GM12891 (cell line): Measurements from ENCODE around the gene CPNE2.
A peak's percentile ranks its signal among the peaks of the same experiment; 100 is the strongest.
"Not testable (repeated sequence)": the region's sequence is repeated elsewhere in the genome, so short reads cannot be mapped to it uniquely, and the experiment has no call there.

Source experiments
- DNase-seq: peaks from one replicate; pipeline ENCODE4 v3.0.0; 2011; ENCODE audit warnings: low spot score; ENCODE audit not compliant: insufficient read length
- FAIRE-seq: peaks from 2 replicates; lab custom pipeline; 2011; peaks lifted over from hg19 to GRCh38; lab: Jason Lieb, UNC
- PAX5 ChIP-seq: IDR thresholded peaks from 2 replicates; pipeline ENCODE4 v1.6.1; 2011; ENCODE audit warnings: low read length, moderate library complexity, mild to moderate bottlenecking; ENCODE audit not compliant: insufficient read depth, severe bottlenecking
- POLR2A ChIP-seq: IDR thresholded peaks from 2 replicates; pipeline ENCODE4 v1.6.1; 2011; ENCODE audit warnings: low read depth, low read length, control low read depth
- POLR2AphosphoS5 ChIP-seq: IDR thresholded peaks from 2 replicates; pipeline ENCODE4 v1.6.1; 2011; ENCODE audit warnings: low read depth, low read length, control low read depth
- POU2F2 ChIP-seq: IDR thresholded peaks from 2 replicates; pipeline ENCODE4 v1.6.1; 2011; ENCODE audit warnings: low read depth, mild to moderate bottlenecking, control low read depth, low read length, moderate library complexity
- SPI1 ChIP-seq: IDR thresholded peaks from 2 replicates; pipeline ENCODE4 v1.6.1; 2011; ENCODE audit warnings: low read depth, low read length, control low read depth
- TAF1 ChIP-seq: IDR thresholded peaks from 2 replicates; pipeline ENCODE4 v1.6.1; 2011; ENCODE audit warnings: low read depth, low read length, control low read depth

Gene CPNE2

DNA sequence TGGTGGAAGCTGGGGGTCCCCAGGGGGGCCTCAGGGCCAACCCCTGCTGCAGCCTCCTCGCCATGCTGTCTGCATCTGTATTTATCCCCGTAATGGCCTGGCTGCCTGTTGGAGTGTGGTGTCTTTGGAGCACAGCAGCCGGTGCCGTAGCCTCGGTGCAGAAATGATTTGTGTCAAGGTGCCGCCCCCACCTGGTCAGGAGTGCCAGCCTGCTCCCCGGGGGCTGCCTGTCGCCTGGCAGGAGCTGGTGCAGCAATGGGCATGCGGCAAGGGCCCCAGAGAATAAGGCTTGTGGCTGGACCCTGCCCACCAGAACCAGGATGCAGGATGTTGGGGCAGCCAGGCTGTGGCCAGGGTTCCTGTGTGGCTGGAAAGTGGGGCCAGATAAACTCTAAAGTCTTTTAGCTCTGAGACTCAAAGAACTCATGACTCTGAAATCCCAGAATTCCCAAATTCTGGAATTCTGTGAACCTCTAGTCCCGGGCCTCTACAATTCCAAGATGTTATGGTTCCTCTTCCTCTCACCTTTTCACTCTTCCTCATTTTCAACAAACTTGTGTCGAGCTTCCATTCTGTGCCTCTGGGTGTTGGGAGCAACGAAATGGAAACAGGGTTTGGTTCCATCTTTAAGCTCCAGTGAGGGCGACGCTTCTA is 5.9 kb downstream of the CPNE2 start:
- no peak for DNase-seq
- TF ChIP-seq POLR2A, result no peak
- no peak for TF ChIP-seq SPI1
- TF ChIP-seq TAF1, result no peak
- no peak for TF ChIP-seq POU2F2
- no peak for TF ChIP-seq PAX5
- TF ChIP-seq POLR2AphosphoS5, result no peak
- no peak for FAIRE-seq

DNA sequence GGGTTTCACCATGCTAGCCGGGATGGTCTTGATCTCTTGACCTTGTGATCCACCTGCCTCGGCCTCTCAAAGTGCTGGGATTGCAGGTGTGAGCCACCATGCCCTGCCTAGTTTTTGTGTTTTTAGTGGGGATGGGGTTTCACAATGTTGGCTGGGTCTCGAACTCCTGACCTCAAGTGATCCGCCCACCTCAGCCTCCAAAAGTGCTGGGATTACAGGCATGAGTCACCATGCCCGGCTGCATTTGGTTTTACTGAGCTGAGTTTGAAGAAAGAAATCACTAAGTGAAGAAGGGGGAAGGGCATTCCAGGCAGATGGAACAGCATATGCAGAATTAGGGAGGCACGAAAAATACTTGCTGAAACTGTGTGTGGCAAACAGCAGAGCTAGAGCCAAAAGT is 7.6 kb downstream of the CPNE2 start:
- DNase-seq, FAIRE-seq: not testable (repeated sequence)

DNA sequence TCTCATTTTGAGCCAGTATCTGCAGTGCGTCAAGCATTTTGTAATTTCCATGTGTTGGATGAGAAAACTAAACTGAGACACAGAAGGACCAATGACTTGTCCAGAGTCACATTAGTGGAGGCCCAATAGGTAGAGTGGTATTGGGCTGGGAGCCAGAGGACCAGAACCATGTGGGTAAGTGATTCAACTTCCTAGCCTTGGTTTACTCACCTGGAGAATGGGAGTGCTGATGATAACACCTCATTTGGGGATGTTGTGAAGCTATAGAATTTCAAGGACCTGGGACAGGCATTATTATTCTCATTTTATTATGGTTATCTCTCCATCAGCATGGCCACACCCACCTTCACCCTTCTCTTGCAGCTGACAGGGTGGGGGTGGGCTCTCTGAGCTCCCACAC is 8.1 kb downstream of the CPNE2 start:
- no peak for FAIRE-seq
- no peak for TF ChIP-seq POU2F2
- TF ChIP-seq SPI1, result no peak
- TF ChIP-seq POLR2A, result no peak
- no peak for TF ChIP-seq POLR2AphosphoS5
- no peak for TF ChIP-seq PAX5
- no peak for TF ChIP-seq TAF1
- DNase-seq, result no peak

DNA sequence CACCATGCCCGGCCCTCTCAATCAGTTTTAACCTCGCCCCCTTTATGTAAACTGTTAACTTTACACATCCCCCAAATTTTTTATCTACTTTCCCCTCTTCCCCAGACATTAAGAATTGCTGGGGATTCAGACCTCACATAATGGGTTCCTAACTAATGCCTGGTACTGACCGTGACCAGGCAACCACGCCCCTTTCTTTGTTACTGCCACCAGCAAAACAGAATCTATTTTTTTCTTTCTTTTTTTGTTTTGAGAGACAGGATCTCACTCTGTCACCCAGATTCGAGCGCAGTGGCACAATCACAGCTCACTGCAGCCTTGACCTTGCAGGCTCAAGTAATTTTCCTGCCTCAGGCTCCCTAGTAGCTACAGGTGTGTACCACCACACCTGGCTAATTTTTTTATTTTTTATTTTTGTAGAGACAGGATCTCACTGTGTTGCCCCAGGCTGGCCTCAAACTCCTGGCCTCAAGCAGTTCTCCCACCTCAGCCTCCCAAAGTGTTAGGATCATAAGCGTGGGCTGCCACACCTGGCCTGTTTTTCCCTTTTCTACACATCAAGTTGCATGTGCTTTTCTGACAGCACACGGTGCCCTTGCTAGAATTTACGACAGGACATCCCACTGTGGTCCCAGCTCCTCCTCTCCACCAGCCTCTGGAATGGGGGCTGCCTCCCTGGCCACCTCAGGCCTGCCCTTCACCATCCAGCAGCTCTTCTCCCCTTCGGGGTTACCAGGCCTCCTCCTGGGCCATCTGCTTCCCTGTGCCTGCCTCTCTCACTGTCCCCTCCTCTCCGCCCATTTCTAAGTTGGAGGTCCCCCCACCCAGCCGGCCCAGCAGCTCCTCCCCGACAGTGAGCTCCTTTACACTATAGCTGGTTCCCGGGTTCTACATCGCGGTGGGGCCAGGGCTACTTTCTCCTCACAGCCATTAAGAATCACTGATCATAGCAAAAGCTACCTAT is 10.8 kb downstream of the CPNE2 start:
- no peak for FAIRE-seq
- TF ChIP-seq TAF1 (no peak), PAX5 (no peak), SPI1 (no peak), POLR2AphosphoS5 (no peak), POU2F2 (no peak), POLR2A (no peak)
- no peak for DNase-seq

DNA sequence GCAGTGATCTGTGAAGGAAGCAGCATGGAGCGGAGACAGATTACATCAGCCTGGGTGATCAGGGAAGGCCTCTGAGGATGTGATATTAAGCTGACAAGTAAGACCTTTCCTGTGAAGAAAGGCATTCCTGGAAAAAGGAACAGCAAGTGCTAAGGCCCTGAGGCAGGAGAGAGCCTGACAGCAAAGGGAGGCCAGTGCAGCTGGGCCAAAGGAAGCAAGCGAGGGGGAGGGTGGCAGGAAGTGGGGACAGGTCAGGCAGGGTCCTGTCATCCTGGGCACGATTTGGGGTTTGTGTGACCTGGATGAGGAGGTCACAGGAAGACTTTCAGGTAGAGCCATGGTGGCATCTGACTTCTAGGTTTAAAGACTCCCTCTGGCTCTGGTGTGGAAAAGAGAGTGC is 12.3 kb downstream of the CPNE2 start:
- TF ChIP-seq PAX5, result no peak
- no peak for TF ChIP-seq TAF1
- no peak for TF ChIP-seq POU2F2
- DNase-seq (no peak), FAIRE-seq (no peak)

DNA sequence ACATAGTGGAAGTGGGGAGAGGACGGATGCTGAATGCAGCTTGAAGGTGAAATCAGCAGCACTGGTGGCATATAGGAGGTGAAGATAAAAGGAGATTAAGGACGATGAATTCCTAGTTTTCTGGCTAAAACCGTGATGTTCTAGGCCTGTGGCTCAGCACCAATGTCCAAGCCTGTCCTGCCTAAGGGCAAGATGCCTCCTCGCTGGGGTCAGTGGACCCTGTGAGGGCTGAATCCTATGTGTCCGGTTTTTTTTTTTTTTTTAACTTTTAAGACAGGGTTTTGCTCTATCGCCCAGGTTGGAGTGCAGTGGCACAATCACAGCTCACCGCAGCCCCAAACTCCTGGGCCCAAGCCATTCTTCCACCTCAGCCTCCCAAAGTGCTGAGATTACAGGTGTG is 12.8 kb downstream of the CPNE2 start:
- TF ChIP-seq POLR2AphosphoS5 (no peak), TAF1 (no peak), SPI1 (no peak), POLR2A (no peak), PAX5 (no peak), POU2F2 (no peak)
- DNase-seq (no peak), FAIRE-seq (no peak)

DNA sequence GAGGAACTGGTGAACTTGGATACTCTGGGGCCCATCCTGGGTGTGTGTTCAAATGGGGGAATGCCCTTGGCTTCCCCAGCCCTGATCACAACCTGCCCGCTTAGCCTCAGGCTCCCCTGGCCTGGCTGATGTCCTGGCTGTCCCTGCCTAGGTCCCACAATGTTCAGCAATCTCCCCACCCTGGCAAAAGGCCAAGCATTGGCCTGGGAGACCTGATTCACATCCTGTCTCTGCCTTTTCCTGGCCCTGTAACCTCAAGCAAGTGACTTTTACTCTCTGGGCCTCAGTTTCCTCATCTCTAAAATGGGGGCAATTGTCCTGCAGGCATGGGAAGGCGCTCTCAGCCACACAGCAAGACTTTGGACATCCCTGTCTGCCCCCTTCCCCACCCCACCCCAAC is 14.4 kb downstream of the CPNE2 start:
- DNase-seq, result no peak
- no peak for FAIRE-seq
- TF ChIP-seq POU2F2 (no peak), TAF1 (no peak), SPI1 (no peak), POLR2A (no peak), PAX5 (no peak), POLR2AphosphoS5 (no peak)

DNA sequence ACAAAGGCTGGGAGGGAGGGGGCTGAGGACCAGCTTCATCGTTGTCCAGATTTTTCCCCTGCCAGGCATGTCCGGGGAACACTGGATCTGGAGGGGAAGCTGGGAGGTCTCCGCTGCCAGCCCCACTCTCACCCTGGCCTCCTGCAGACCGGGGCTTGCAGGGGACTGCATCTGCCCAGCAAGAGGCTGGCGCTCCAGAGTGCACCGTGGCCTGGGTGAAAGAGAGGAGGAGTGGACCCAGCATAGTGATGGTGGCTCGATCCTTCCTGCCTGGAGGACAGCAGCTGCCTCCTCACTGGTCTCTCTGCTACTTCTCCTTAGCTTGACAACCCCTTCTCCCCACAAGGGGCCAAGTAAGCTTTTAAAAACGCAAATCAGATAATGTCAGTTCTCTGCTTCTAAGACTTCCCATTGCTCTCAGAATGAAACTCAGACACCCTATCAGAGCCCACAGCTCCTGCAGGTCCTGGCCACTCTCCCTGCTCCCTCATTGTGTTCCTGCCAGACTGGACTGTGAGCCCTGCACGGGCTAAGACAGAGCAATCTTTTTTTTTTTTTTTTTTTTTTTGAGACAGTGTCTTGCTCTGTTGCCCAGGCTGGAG is 15.0 kb downstream of the CPNE2 start:
- no peak for TF ChIP-seq TAF1
- FAIRE-seq, result no peak
- DNase-seq, result no peak

DNA sequence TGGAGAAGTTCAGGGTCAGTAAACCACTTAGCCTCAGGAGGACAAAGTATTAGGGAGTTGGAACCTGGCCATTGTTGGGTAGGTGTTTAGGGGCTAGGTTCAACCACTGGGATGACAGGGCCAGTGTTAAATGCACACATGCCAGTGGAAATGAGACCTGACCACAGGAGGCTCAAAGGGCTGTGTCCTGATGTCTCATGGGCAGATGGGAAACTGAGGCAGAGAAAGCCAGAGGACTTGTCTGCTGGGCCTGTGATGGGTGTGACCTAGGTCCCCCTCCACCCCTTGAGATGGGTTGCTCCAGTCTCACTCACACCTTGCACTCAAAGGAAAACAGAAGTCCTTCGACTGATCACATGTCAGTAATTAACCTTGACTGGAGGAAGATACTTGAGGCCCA is 16.0 kb downstream of the CPNE2 start:
- TF ChIP-seq POLR2A, result no peak
- TF ChIP-seq PAX5, result no peak
- no peak for TF ChIP-seq POU2F2
- TF ChIP-seq TAF1, result no peak
- FAIRE-seq (peak; percentile 41), DNase-seq (no peak)

DNA sequence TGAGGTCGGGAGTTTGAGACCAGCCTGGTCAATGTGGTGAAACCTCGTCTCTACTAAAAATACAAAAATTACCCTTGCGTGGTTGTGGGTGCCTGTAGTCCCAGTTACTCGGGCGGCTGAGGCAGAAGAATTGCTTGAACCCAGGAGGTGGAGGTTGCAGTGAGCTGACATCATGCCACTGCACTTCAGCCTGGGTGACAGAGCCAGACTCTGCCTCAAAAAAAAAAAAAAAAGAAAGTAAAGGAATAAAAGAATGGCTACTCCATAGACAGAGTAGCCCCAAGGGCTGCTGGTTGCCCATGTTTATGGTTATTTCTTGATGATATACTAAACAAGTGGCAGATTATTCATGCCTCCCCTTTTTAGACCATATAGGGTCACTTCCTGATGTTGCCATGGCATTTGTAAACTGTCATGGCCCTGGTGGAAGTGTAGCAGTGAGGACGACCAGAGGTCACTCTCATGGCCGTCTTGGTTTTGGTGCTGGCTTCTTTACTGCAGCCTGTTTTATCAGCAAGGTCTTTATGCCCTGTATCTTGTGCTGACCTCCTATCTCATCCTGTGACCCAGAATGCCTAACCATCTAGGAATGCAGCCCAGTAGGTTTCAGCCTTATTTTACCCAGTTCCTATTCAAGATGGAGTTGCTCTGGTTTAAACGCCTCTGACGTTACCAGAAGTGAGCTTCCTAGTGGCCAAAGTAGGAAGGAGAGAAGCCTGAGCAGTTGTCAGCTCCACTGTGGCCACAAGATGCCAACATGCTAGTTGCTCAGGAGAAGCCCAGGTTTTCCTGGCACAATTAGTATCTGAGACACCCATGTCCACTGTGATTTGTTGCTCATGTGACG is 17.1 kb downstream of the CPNE2 start:
- not testable (repeated sequence) for FAIRE-seq, DNase-seq
